Measurements from ENCODE around the gene CNPY2. TPM values are rescaled to one million over a fixed set of nuclear protein-coding genes. Genes with fewer than 3 reads are reported as not detected.
"Not testable (repeated sequence)": the region's sequence is repeated elsewhere in the genome, so short reads cannot be mapped to it uniquely, and the experiment has no call there.

The CNPY2 gene
- total RNA-seq, 2 experiments from 2014 or later = 180 to 185 TPM

GRCh38 chr12:56337753-56338251, 22.0 kb upstream of the CNPY2 start:
- POLR2A ChIA-PET = interaction anchor here (0.7 to 2.3 kb wide), 9 partner anchors 17 to 942 kb away, joined by 3 to 28 read pairs (median 7); partner anchors contain the start of genes APOF, CS, STAT2 and TIMELESS
- CTCF ChIA-PET = interaction anchor here (0.6 to 2.8 kb wide), 3 partner anchors 22 to 411 kb away, joined by 3 to 13 read pairs (median 3); partner anchors contain the start of gene STAT2

GRCh38 chr12:56336361-56337167, 20.8 kb upstream of the CNPY2 start:
- ChIA-PET CTCF (interaction anchor here (0.8 kb wide), 1 partner anchor 21 kb away, joined by 3 read pairs; the partner anchor contains the start of gene CNPY2), POLR2A (interaction anchor here (0.6 to 1.6 kb wide), 2 partner anchors 23 to 121 kb away, joined by 3 to 4 read pairs; partner anchors contain the start of gene STAT2)

GRCh38 chr12:56335527-56335926, 19.7 kb upstream of the CNPY2 start:
- POLR2A ChIA-PET = interaction anchor here (1.6 kb wide), 1 partner anchor 24 kb away, joined by 4 read pairs; the partner anchor contains the start of gene STAT2
- CTCF ChIA-PET = not testable (repeated sequence)

- CTCF ChIA-PET = interaction anchor here (1.5 kb wide), 1 partner anchor 130 kb away, joined by 4 read pairs; no protein-coding TSS in a partner anchor
- POLR2A ChIA-PET = interaction anchor here (0.6 to 1.5 kb wide), 3 partner anchors 14 to 25 kb away, joined by 3 to 8 read pairs (median 4); partner anchors contain the start of gene STAT2
These were observed 18.7 kb upstream of the CNPY2 start for GRCh38 chr12:56334490-56334793.

- ChIA-PET POLR2A (interaction anchor here (0.7 to 1.5 kb wide), 5 partner anchors 17 to 230 kb away, joined by 3 to 10 read pairs (median 4); partner anchors contain the start of genes CS, PA2G4 and STAT2), CTCF (interaction anchor here (1.0 to 1.5 kb wide), 3 partner anchors 17 to 135 kb away, joined by 3 to 4 read pairs (median 3); partner anchors contain the start of gene SPRYD4)
These were observed 18.1 kb upstream of the CNPY2 start, which contains the start of gene PAN2 for GRCh38 chr12:56333679-56334489. Gene PAN2 (minus strand): TSS chr12:56334000. CDS start chr12:56333094, 906 bp downstream.

GRCh38 chr12:56333197-56333678, 17.4 kb upstream of the CNPY2 start:
- ChIA-PET CTCF (interaction anchor here (1.0 to 1.5 kb wide), 3 partner anchors 18 to 135 kb away, joined by 3 to 4 read pairs (median 3); partner anchors contain the start of gene SPRYD4), POLR2A (interaction anchor here (0.7 to 1.5 kb wide), 5 partner anchors 8 to 229 kb away, joined by 3 to 22 read pairs (median 8); partner anchors contain the start of genes CS, PA2G4 and STAT2)

GRCh38 chr12:56332512-56333196, 16.9 kb upstream of the CNPY2 start:
- ChIA-PET CTCF (interaction anchor here (1.0 kb wide), 1 partner anchor 22 kb away, joined by 4 read pairs; no protein-coding TSS in a partner anchor), POLR2A (interaction anchor here (0.7 to 1.5 kb wide), 3 partner anchors 9 to 27 kb away, joined by 8 to 22 read pairs (median 10); partner anchors contain the start of gene STAT2)

GRCh38 chr12:56330936-56331490, 15.2 kb upstream of the CNPY2 start:
- CTCF ChIA-PET = interaction anchor here (0.5 to 1.2 kb wide), 2 partner anchors 26 to 31 kb away, joined by 3 to 4 read pairs; no protein-coding TSS in a partner anchor
- POLR2A ChIA-PET = no interaction called here

GRCh38 chr12:56326533-56326932, 10.7 kb upstream of the CNPY2 start:
- ChIA-PET POLR2A (no interaction called here), CTCF (no interaction called here)

GRCh38 chr12:56326126-56326525, 10.3 kb upstream of the CNPY2 start:
- CTCF ChIA-PET = no interaction called here
- POLR2A ChIA-PET = no interaction called here

GRCh38 chr12:56324206-56324605, 8.4 kb upstream of the CNPY2 start:
- ChIA-PET CTCF (interaction anchor here (0.7 kb wide), 1 partner anchor 49 kb away, joined by 3 read pairs; no protein-coding TSS in a partner anchor), POLR2A (no interaction called here)

- ChIA-PET POLR2A (interaction anchor here (0.6 to 1.1 kb wide), 3 partner anchors 17 to 147 kb away, joined by 4 to 8 read pairs (median 5); partner anchors contain the start of gene IL23A), CTCF (interaction anchor here (0.7 kb wide), 2 partner anchors 266 to 601 kb away, joined by 4 read pairs; no protein-coding TSS in a partner anchor)
These were observed 5.8 kb upstream of the CNPY2 start for GRCh38 chr12:56321610-56322009.

GRCh38 chr12:56321027-56321426, 5.2 kb upstream of the CNPY2 start:
- CTCF ChIA-PET = interaction anchor here (0.6 to 0.7 kb wide), 4 partner anchors 98 to 602 kb away, joined by 3 to 5 read pairs (median 4); no protein-coding TSS in a partner anchor
- POLR2A ChIA-PET = interaction anchor here (0.6 to 1.1 kb wide), 5 partner anchors 14 to 148 kb away, joined by 3 to 8 read pairs (median 4); partner anchors contain the start of gene IL23A

GRCh38 chr12:56317675-56318074, 1.9 kb upstream of the CNPY2 start:
- POLR2A ChIA-PET = no interaction called here
- CTCF ChIA-PET = interaction anchor here (1.7 to 3.2 kb wide), 2 partner anchors 23 to 95 kb away, joined by 4 to 13 read pairs; partner anchors contain the start of gene IL23A

GRCh38 chr12:56315249-56315621, 553 bp downstream of the CNPY2 start:
- ChIA-PET POLR2A (interaction anchor here (1.2 to 2.1 kb wide), 3 partner anchors 16 to 134 kb away, joined by 5 to 10 read pairs (median 10); partner anchors contain the start of genes STAT2 and TIMELESS), CTCF (interaction anchor here (0.9 to 3.2 kb wide), 5 partner anchors 21 to 149 kb away, joined by 3 to 13 read pairs (median 3); partner anchors contain the start of genes IL23A and SMARCC2)

- CTCF ChIA-PET = interaction anchor here (0.6 to 1.5 kb wide), 5 partner anchors 22 to 121 kb away, joined by 3 to 4 read pairs (median 4); partner anchors contain the start of genes ANKRD52 and SMARCC2
- POLR2A ChIA-PET = interaction anchor here (2.0 kb wide), 1 partner anchor 10 kb away, joined by 6 read pairs; no protein-coding TSS in a partner anchor
These were observed 4.8 kb downstream of the CNPY2 start for GRCh38 chr12:56311003-56311402.

- CTCF ChIA-PET = interaction anchor here (0.8 to 1.1 kb wide), 4 partner anchors 9 to 156 kb away, joined by 3 read pairs; no protein-coding TSS in a partner anchor
These were observed 7.1 kb downstream of the CNPY2 start for GRCh38 chr12:56308714-56309113.

More at GRCh38 chr12:56308714-56309113, 7.1 kb downstream of the CNPY2 start:
- POLR2A ChIA-PET = no interaction called here
